ENCODE results near the gene FHDC1. TPM values are rescaled to one million over a fixed set of nuclear protein-coding genes. Genes with fewer than 3 reads are reported as not detected.
A peak's percentile ranks its signal among the peaks of the same experiment; 100 is the strongest.

The FHDC1 gene
- total RNA-seq, 1 experiment from 2014 or later = 18.1 TPM

GRCh38 chr4:153001626-153002025, 65.5 kb downstream of the FHDC1 start (continued):
- peak; percentile 53; the same call in 1 of the 2 replicates for TF ChIP-seq SP1 (CRISPR knock-in tag; conservative IDR thresholded peaks at IDR 0.05)
- TF ChIP-seq IRF2 (CRISPR knock-in tag; IDR thresholded peaks at IDR 0.05; ENCODE audit: borderline replicate concordance, low read depth) = no peak
- no peak for TF ChIP-seq ESRRA (CRISPR knock-in tag; IDR thresholded peaks at IDR 0.05; ENCODE audit: borderline replicate concordance)
- TF ChIP-seq NR2C2 (CRISPR knock-in tag; IDR thresholded peaks at IDR 0.05) = no peak
- TF ChIP-seq NFE2L1 (CRISPR knock-in tag; IDR thresholded peaks at IDR 0.05) = 0 out of 2 replicates have a peak, but pooled peaks have one; percentile 52
- no peak for TF ChIP-seq MAX (CRISPR knock-in tag; IDR thresholded peaks at IDR 0.05)
- no peak for TF ChIP-seq RORB (CRISPR knock-in tag; IDR thresholded peaks at IDR 0.05)
- TF ChIP-seq STAT6 (CRISPR knock-in tag; conservative IDR thresholded peaks at IDR 0.05; ENCODE audit: low read depth) = no peak
- TF ChIP-seq ATF6 (CRISPR knock-in tag; IDR thresholded peaks at IDR 0.05) = no peak
- no peak for TF ChIP-seq TEAD4 (CRISPR knock-in tag; IDR thresholded peaks at IDR 0.05)
- TF ChIP-seq ZNF232 (CRISPR knock-in tag; IDR thresholded peaks at IDR 0.05) = no peak
- TF ChIP-seq ATF1 (CRISPR knock-in tag; IDR thresholded peaks at IDR 0.05) = no peak
- no peak for TF ChIP-seq MLX (CRISPR knock-in tag; IDR thresholded peaks at IDR 0.05)
- TF ChIP-seq ZNF121 (CRISPR knock-in tag; IDR thresholded peaks at IDR 0.05) = no peak
- TF ChIP-seq ZNF512 (CRISPR knock-in tag; IDR thresholded peaks at IDR 0.05; ENCODE audit: borderline replicate concordance) = no peak
- no peak for TF ChIP-seq SOX15 (CRISPR knock-in tag; IDR thresholded peaks at IDR 0.05)
- TF ChIP-seq HMGA2 (CRISPR knock-in tag; IDR thresholded peaks at IDR 0.05) = no peak

GRCh38 chr4:153002110-153002509, 66.0 kb downstream of the FHDC1 start:
- DNase-seq (ENCODE audit: low spot score) (no peak), ATAC-seq (no peak)
- CTCF ChIA-PET = interaction anchor here (0.7 to 2.3 kb wide), 3 partner anchors 51 to 125 kb away, joined by 3 to 9 read pairs (median 6); no protein-coding TSS in a partner anchor
- peak overlapping the region; percentile 6; the same call in 1 of the 2 replicates for H3K27ac Mint-ChIP-seq
- no peaks in the 10 kb centered on the region for H3K36me3 Mint-ChIP-seq
- POLR2A ChIA-PET = interaction anchor here (1.1 kb wide), 1 partner anchor 11 kb away, joined by 3 read pairs; no protein-coding TSS in a partner anchor
- H3K4me3 Mint-ChIP-seq = no peak overlapping the region
- peaks cover 46% of the 10 kb centered on the region for H3K4me1 Mint-ChIP-seq
- H3K9me3 Mint-ChIP-seq = no peaks in the 10 kb centered on the region
- H3K27me3 Mint-ChIP-seq (ENCODE audit: low read depth) = no peaks in the 10 kb centered on the region; the same call in 1 of the 2 replicates
- TF ChIP-seq MXD4 (CRISPR knock-in tag; IDR thresholded peaks at IDR 0.05; ENCODE audit: borderline replicate concordance) (no peak), AR (CRISPR knock-in tag; IDR thresholded peaks at IDR 0.05) (no peak), ZNF671 (CRISPR knock-in tag; IDR thresholded peaks at IDR 0.05) (no peak), ZNF396 (CRISPR knock-in tag; IDR thresholded peaks at IDR 0.05; ENCODE audit: borderline replicate concordance) (no peak), FOXK1 (CRISPR knock-in tag; IDR thresholded peaks at IDR 0.05) (no peak), RORB (CRISPR knock-in tag; IDR thresholded peaks at IDR 0.05) (no peak), CREM (CRISPR knock-in tag; IDR thresholded peaks at IDR 0.05) (no peak), PRDM15 (CRISPR knock-in tag; IDR thresholded peaks at IDR 0.05) (no peak), ZBTB21 (CRISPR knock-in tag; IDR thresholded peaks at IDR 0.05; ENCODE audit: borderline replicate concordance) (no peak)

All from WTC11 (cell line).